Measurements from ENCODE around the gene GSTO1. TPM values are rescaled to one million over a fixed set of nuclear protein-coding genes. Genes with fewer than 3 reads are reported as not detected.

Gene GSTO1
- total and polyA plus RNA-seq, 2 of the 13 experiments (the other 11 are each of a cell fraction or from before 2014, with no cell fraction given): 228 to 300 TPM

DNA sequence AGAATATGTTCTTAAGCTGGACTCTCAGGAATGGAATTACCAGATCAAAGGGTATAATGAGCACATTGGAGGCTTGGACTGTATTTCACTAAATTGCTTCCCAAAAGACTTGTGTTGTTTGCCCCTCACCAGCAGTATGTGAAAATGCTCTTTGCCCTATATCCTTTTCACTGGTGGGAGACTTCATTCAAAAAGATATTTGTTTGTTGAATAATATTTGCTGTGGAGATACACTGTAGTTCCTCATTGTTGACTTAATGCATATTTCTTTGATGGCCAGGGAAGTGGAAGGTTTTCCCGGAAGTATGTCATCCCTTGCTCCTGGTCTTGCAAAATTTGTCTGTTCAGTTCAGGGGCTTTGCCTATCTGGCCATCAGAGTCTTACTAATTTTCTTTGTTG, 33.7 kb downstream of the GSTO1 start (continued):
- peak; percentile 65; the same call in 1 of the 2 replicates for TF ChIP-seq THRA (CRISPR knock-in tag; IDR thresholded peaks at IDR 0.05; ENCODE audit: borderline replicate concordance)
- no peak for TF ChIP-seq ARHGAP35 (CRISPR knock-in tag; IDR thresholded peaks at IDR 0.05; ENCODE audit: borderline replicate concordance)
- peak; percentile 33; the same call in 1 of the 2 replicates for TF ChIP-seq ZNF772 (CRISPR knock-in tag; IDR thresholded peaks at IDR 0.05)
- peak; percentile 85 for TF ChIP-seq NCOR1 (IDR thresholded peaks at IDR 0.05; ENCODE audit: borderline replicate concordance, low read length)
- no peak for TF ChIP-seq TBP (CRISPR knock-in tag; IDR thresholded peaks at IDR 0.05)
- TF ChIP-seq MEF2D (CRISPR knock-in tag; IDR thresholded peaks at IDR 0.05): peak; percentile 57; the same call in 1 of the 2 replicates
- TF ChIP-seq EP300 (IDR thresholded peaks at IDR 0.05; ENCODE audit: low read depth in 2 of 2, low read length in 2 of 2): peak in 1 of 2 experiments; percentile 99; a peak in 2 of 4 replicates
- TF ChIP-seq EP300 (CRISPR knock-in tag; IDR thresholded peaks at IDR 0.05; ENCODE audit: borderline replicate concordance): peak; percentile 93
- TF ChIP-seq SP2 (CRISPR knock-in tag; IDR thresholded peaks at IDR 0.05): no peak
- no peak for TF ChIP-seq CC2D1A (CRISPR knock-in tag; IDR thresholded peaks at IDR 0.05)
- TF ChIP-seq ZNF354B (CRISPR knock-in tag; IDR thresholded peaks at IDR 0.05): no peak
- no peak for TF ChIP-seq ZNF207 (IDR thresholded peaks at IDR 0.05; ENCODE audit: borderline replicate concordance)

GRCh38 chr10:104291439-104291951, 36.8 kb downstream of the GSTO1 start:
- Histone ChIP-seq H3K79me2 (ENCODE audit: insufficient read depth, low read length) (no peaks in the 10 kb centered on the region), H3K4me2 (ENCODE audit: low read depth, low read length) (peak overlapping the region; percentile 86), H3K27ac (ENCODE audit: extremely low read length, insufficient read depth, low read length) (no peak overlapping the region), H3K9me3 (ENCODE audit: low read length) (no peaks in the 10 kb centered on the region), H3K36me3 (replicated peaks in 1 of 2; ENCODE audit: control insufficient read depth in 1 of 2, insufficient read depth in 2 of 2, low read length in 2 of 2) (no peaks in the 10 kb centered on the region), H2AFZ (ENCODE audit: low read length) (peak overlapping the region; percentile 83), H3K4me1 (ENCODE audit: insufficient read depth, low read length) (peaks cover 49% of the 10 kb centered on the region), H3K9ac (ENCODE audit: insufficient read depth, low read depth, low read length) (peak overlapping the region; percentile 47; the same call in 1 of the 2 replicates), H3K4me3 (replicated peaks in 1 of 3; ENCODE audit: insufficient read depth in 1 of 3, low read depth in 2 of 3, low read length in 3 of 3) (peak overlapping the region in 2 of 3 experiments; percentile 15 to 31; a peak in 2 of 6 replicates), H4K20me1 (ENCODE audit: insufficient read depth, low read length) (no peaks in the 10 kb centered on the region), H3K27me3 (ENCODE audit: control insufficient read depth in 1 of 2, insufficient read depth in 2 of 2, low read length in 2 of 2) (peaks cover 0 to 11% of the 10 kb centered on the region in 2 experiments; a peak in 2 of 5 replicates)
- peak; percentile 78 for DNase-seq (ENCODE audit: low spot score)
- intact Hi-C loops (cut with micrococcal nuclease; ENCODE audit: unreplicated experiment): loop anchor here (1.0 kb wide), 1 partner anchor 59 kb away; no protein-coding TSS in a partner anchor
- FAIRE-seq: peak; percentile 34
- in situ Hi-C loops (cut with HindIII; ENCODE audit: extremely low pct_ligation_motif_present, low pct_unique_long_range_greater_than_20kb): no loop called here
- whole genome bisulfite sequencing (ENCODE audit: low lambda C conversion rate): 0% methylated on average over 5 of the region's 26 CpGs
- ChIA-PET POLR2A (no interaction called here), CTCF (ENCODE audit: low intra/inter-chr PET ratio, low total read pairs) (interaction anchor here (0.8 to 3.4 kb wide), 8 partner anchors 11 to 289 kb away, joined by 4 to 42 read pairs (median 6); partner anchors contain the start of gene CFAP58)
- BruUV-seq (replicated peaks): no TSS peak
- peak; percentile 82 for ATAC-seq
- TF ChIP-seq, protein P1, sequence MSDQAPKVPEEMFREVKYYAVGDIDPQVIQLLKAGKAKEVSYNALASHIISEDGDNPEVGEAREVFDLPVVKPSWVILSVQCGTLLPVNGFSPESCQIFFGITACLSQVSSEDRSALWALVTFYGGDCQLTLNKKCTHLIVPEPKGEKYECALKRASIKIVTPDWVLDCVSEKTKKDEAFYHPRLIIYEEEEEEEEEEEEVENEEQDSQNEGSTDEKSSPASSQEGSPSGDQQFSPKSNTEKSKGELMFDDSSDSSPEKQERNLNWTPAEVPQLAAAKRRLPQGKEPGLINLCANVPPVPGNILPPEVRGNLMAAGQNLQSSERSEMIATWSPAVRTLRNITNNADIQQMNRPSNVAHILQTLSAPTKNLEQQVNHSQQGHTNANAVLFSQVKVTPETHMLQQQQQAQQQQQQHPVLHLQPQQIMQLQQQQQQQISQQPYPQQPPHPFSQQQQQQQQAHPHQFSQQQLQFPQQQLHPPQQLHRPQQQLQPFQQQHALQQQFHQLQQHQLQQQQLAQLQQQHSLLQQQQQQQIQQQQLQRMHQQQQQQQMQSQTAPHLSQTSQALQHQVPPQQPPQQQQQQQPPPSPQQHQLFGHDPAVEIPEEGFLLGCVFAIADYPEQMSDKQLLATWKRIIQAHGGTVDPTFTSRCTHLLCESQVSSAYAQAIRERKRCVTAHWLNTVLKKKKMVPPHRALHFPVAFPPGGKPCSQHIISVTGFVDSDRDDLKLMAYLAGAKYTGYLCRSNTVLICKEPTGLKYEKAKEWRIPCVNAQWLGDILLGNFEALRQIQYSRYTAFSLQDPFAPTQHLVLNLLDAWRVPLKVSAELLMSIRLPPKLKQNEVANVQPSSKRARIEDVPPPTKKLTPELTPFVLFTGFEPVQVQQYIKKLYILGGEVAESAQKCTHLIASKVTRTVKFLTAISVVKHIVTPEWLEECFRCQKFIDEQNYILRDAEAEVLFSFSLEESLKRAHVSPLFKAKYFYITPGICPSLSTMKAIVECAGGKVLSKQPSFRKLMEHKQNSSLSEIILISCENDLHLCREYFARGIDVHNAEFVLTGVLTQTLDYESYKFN (CRISPR knock-in tag; conservative IDR thresholded peaks at IDR 0.05): 0 out of 2 replicates have a peak, but pooled peaks have one; percentile 20
- TF ChIP-seq GABPB1 (CRISPR knock-in tag; IDR thresholded peaks at IDR 0.05) (peak; percentile 66; the same call in 1 of the 2 replicates), ELF3 (CRISPR knock-in tag; IDR thresholded peaks at IDR 0.05) (peak; percentile 88), KDM3A (CRISPR knock-in tag; IDR thresholded peaks at IDR 0.05; ENCODE audit: low read depth) (peak; percentile 60; the same call in 1 of the 2 replicates), FOXK1 (CRISPR knock-in tag; IDR thresholded peaks at IDR 0.05; ENCODE audit: borderline replicate concordance, low read depth) (peak; percentile 68; the same call in 1 of the 2 replicates)

All from HepG2 (cell line).